ENCODE measurements around the gene CD44.

DNA sequence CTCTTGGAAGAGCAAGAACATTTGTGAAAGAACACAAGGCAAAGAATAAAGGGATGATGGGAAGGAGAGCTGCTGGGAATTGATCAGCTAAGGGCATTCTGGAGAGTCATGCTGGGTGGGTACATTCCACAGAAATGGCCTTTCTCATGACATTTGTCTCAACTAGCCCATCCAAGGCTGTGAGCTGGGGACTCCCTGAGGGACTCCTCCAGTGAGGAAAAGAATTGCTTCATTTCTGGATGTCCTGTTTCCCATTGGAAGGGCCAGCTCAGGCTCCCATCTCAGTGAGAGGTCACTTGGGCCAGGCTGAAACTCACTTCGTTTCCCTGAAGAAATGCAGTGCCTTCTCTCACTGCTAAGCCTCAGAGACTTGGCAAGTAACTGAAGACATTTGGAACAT lies 106.8 kb downstream of the CD44 start:
- TF ChIP-seq, protein P1, sequence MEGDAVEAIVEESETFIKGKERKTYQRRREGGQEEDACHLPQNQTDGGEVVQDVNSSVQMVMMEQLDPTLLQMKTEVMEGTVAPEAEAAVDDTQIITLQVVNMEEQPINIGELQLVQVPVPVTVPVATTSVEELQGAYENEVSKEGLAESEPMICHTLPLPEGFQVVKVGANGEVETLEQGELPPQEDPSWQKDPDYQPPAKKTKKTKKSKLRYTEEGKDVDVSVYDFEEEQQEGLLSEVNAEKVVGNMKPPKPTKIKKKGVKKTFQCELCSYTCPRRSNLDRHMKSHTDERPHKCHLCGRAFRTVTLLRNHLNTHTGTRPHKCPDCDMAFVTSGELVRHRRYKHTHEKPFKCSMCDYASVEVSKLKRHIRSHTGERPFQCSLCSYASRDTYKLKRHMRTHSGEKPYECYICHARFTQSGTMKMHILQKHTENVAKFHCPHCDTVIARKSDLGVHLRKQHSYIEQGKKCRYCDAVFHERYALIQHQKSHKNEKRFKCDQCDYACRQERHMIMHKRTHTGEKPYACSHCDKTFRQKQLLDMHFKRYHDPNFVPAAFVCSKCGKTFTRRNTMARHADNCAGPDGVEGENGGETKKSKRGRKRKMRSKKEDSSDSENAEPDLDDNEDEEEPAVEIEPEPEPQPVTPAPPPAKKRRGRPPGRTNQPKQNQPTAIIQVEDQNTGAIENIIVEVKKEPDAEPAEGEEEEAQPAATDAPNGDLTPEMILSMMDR (IDR thresholded peaks at IDR 0.05), result no peak
- TF ChIP-seq POLR2AphosphoS5 (IDR thresholded peaks at IDR 0.05) (no peak), EP300 (IDR thresholded peaks at IDR 0.05) (no peak)
